ENCODE results near the gene DTD1. TPM values are rescaled to one million over a fixed set of nuclear protein-coding genes. Genes with fewer than 3 reads are reported as not detected.

DTD1 gene
- total and polyA plus RNA-seq, 2 of the 13 experiments (the other 11 are each of a cell fraction or from before 2014, with no cell fraction given) = 41.2 to 79.3 TPM

- peak; percentile 79; the same call in 1 of the 2 replicates for TF ChIP-seq ZBTB10 (CRISPR knock-in tag; IDR thresholded peaks at IDR 0.05; ENCODE audit: borderline replicate concordance)
- TF ChIP-seq HCFC1 (IDR thresholded peaks at IDR 0.05; ENCODE audit: low read depth, low read length) = peak; percentile 66; the same call in 1 of the 2 replicates
- peak; percentile 70; the same call in 1 of the 2 replicates for TF ChIP-seq ZBTB7B (CRISPR knock-in tag; IDR thresholded peaks at IDR 0.05)
- 0 out of 2 replicates have a peak, but pooled peaks have one; percentile 76 for TF ChIP-seq MATR3 (CRISPR knock-in tag; IDR thresholded peaks at IDR 0.05)
- peak; percentile 95 for TF ChIP-seq BRCA1 (CRISPR knock-in tag; IDR thresholded peaks at IDR 0.05)
- no peak for TF ChIP-seq SRSF9 (IDR thresholded peaks at IDR 0.05; ENCODE audit: borderline replicate concordance, insufficient read depth, low read depth, low read length, poor library complexity, severe bottlenecking)
- TF ChIP-seq CBFB (CRISPR knock-in tag; IDR thresholded peaks at IDR 0.05) = peak; percentile 94
- TF ChIP-seq ZNF549 (CRISPR knock-in tag; IDR thresholded peaks at IDR 0.05) = no peak
- peak; percentile 18 for TF ChIP-seq NCOR1 (IDR thresholded peaks at IDR 0.05; ENCODE audit: borderline replicate concordance, low read length)
- peak; percentile 75; the same call in 1 of the 2 replicates for TF ChIP-seq KLF9 (CRISPR knock-in tag; IDR thresholded peaks at IDR 0.05; ENCODE audit: low read depth)
- peak; percentile 97 for TF ChIP-seq HOXA3 (CRISPR knock-in tag; IDR thresholded peaks at IDR 0.05)
- no peak for TF ChIP-seq GRHL1 (CRISPR knock-in tag; conservative IDR thresholded peaks at IDR 0.05)
- peak; percentile 75; the same call in 1 of the 2 replicates for TF ChIP-seq ZBTB2 (CRISPR knock-in tag; IDR thresholded peaks at IDR 0.05; ENCODE audit: low read depth)
- peak; percentile 93; the same call in 1 of the 2 replicates for TF ChIP-seq ZNF580 (CRISPR knock-in tag; IDR thresholded peaks at IDR 0.05; ENCODE audit: borderline replicate concordance, low read depth)
- no peak for TF ChIP-seq ZNF720 (CRISPR knock-in tag; IDR thresholded peaks at IDR 0.05)
- TF ChIP-seq ZNF552 (CRISPR knock-in tag; IDR thresholded peaks at IDR 0.05; ENCODE audit: borderline replicate concordance) = peak; percentile 60; the same call in 1 of the 2 replicates
- TF ChIP-seq ZNF136 (CRISPR knock-in tag; IDR thresholded peaks at IDR 0.05; ENCODE audit: low read depth) = no peak; the same call in none of the 2 replicates
- TF ChIP-seq PRDM4 (CRISPR knock-in tag; IDR thresholded peaks at IDR 0.05; ENCODE audit: borderline replicate concordance) = peak; percentile 81; the same call in 1 of the 2 replicates
Observed at GRCh38 chr20:18566892-18567738, 20.7 kb upstream of the DTD1 start, which contains the start of gene SMIM26 (continued).
